Measurements from ENCODE around the gene LARGE1. TPM values are rescaled to one million over a fixed set of nuclear protein-coding genes. Genes with fewer than 3 reads are reported as not detected.
A peak's percentile ranks its signal among the peaks of the same experiment; 100 is the strongest.

Gene LARGE1
- total and polyA plus RNA-seq, 2 of the 13 experiments (the other 11 are each of a cell fraction or from before 2014, with no cell fraction given), result 8.4 to 11.0 TPM

GRCh38 chr22:33576205-33576604, 344.1 kb downstream of the LARGE1 start:
- in situ Hi-C loops (cut with HindIII; ENCODE audit: extremely low pct_ligation_motif_present, low pct_unique_long_range_greater_than_20kb) (loop anchor here (5.0 to 10.0 kb wide), 3 partner anchors 34 to 271 kb away; no protein-coding TSS in a partner anchor), intact Hi-C loops (cut with micrococcal nuclease; ENCODE audit: unreplicated experiment) (loop anchor here (10.0 kb wide), 1 partner anchor 241 kb away; no protein-coding TSS in a partner anchor)
- Histone ChIP-seq H4K20me1 (ENCODE audit: insufficient read depth, low read length) (no peaks in the 10 kb centered on the region), H3K9ac (ENCODE audit: insufficient read depth, low read depth, low read length) (0 out of 2 replicates have a peak overlapping the region, but pooled peaks have one; percentile 69), H2AFZ (ENCODE audit: low read length) (no peak overlapping the region), H3K4me3 (replicated peaks in 1 of 3; ENCODE audit: insufficient read depth in 1 of 3, low read depth in 2 of 3, low read length in 3 of 3) (peak overlapping the region in 1 of 3 experiments; percentile 4; a peak in 1 of 6 replicates), H3K79me2 (ENCODE audit: insufficient read depth, low read length) (peaks cover 5% of the 10 kb centered on the region), H3K27ac (ENCODE audit: extremely low read length, insufficient read depth, low read length) (peak overlapping the region; percentile 90), H3K9me3 (ENCODE audit: low read length) (no peaks in the 10 kb centered on the region), H3K27me3 (ENCODE audit: control insufficient read depth in 1 of 2, insufficient read depth in 2 of 2, low read length in 2 of 2) (no peaks in the 10 kb centered on the region), H3K4me2 (ENCODE audit: low read depth, low read length) (peak overlapping the region; percentile 74), H3K36me3 (replicated peaks in 1 of 2; ENCODE audit: control insufficient read depth in 1 of 2, insufficient read depth in 2 of 2, low read length in 2 of 2) (no peaks in the 10 kb centered on the region), H3K4me1 (ENCODE audit: insufficient read depth, low read length) (peaks cover 86% of the 10 kb centered on the region)
- CTCF ChIA-PET (ENCODE audit: low intra/inter-chr PET ratio, low total read pairs), result no interaction called here
- BruUV-seq (replicated peaks), result no TSS peak
- FAIRE-seq (no peak), DNase-seq (ENCODE audit: low spot score) (no peak), ATAC-seq (no peak)
- POLR2A ChIA-PET, result interaction anchor here (1.0 to 4.8 kb wide), 2 partner anchors 36 to 56 kb away, joined by 4 to 52 read pairs; no protein-coding TSS in a partner anchor
- 98% methylated on average over 3 of the region's 3 CpGs for WGBS (ENCODE audit: low lambda C conversion rate)
- TF ChIP-seq TERF1 (CRISPR knock-in tag; IDR thresholded peaks at IDR 0.05) (no peak), ZNF780A (CRISPR knock-in tag; IDR thresholded peaks at IDR 0.05) (no peak), ZNF674 (CRISPR knock-in tag; IDR thresholded peaks at IDR 0.05; ENCODE audit: low read depth) (no peak), CCAR2 (optimal IDR thresholded peaks at IDR 0.05; ENCODE audit: low read depth, low read length) (no peak), ZSCAN31 (CRISPR knock-in tag; IDR thresholded peaks at IDR 0.05; ENCODE audit: low read depth) (no peak), BRF2 (CRISPR knock-in tag; IDR thresholded peaks at IDR 0.05) (no peak), ZBTB3 (CRISPR knock-in tag; IDR thresholded peaks at IDR 0.05; ENCODE audit: borderline replicate concordance, low read depth) (no peak), DMAP1 (CRISPR knock-in tag; IDR thresholded peaks at IDR 0.05) (no peak), KDM1A (CRISPR knock-in tag; IDR thresholded peaks at IDR 0.05) (no peak), CSRNP2 (CRISPR knock-in tag; conservative IDR thresholded peaks at IDR 0.05; ENCODE audit: low read depth) (no peak), KDM4B (CRISPR knock-in tag; IDR thresholded peaks at IDR 0.05) (no peak), ZNF33B (CRISPR knock-in tag; IDR thresholded peaks at IDR 0.05) (no peak), ESRRA (CRISPR knock-in tag; IDR thresholded peaks at IDR 0.05; ENCODE audit: low read depth) (no peak), YY1 (IDR thresholded peaks at IDR 0.05; ENCODE audit: insufficient read depth, insufficient replicate concordance, low read depth, low read length) (no peak), SNAPC4 (CRISPR knock-in tag; IDR thresholded peaks at IDR 0.05) (no peak)
